ENCODE data around the gene ACY1.

The ACY1 gene

DNA sequence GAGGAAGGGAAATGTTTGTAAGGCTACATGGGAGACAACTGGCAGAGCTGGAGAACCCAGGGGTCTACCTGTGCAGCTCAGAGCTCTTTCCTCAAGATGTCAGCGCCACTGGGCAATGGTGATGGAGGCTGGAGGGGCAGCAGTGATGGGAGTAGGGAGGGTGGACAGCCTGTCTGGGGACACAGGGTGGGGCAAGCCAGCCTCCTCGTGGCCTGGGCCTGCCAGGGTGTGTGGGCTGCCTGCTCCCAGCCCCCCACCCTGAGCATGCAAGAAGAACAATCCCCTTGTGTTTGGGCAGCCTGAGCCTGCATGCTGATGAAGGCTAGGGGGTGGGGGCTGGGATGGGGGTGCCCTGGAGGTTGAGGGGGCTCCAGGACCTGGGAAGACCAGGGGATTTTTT, 17.3 kb upstream of the ACY1 start:
- DNase-seq (ENCODE audit: low spot score): no peak
- Mint-ChIP-seq H3K4me1 (ENCODE audit: low read depth) (peaks cover 8% of the 10 kb centered on the region), H3K36me3 (ENCODE audit: low read depth) (peaks cover 3% of the 10 kb centered on the region), H3K27ac (peak overlapping the region; percentile 41), H3K4me3 (peak overlapping the region; percentile 82), H3K27me3 (ENCODE audit: low read depth) (peaks cover 2% of the 10 kb centered on the region), H3K9me3 (no peaks in the 10 kb centered on the region)

DNA sequence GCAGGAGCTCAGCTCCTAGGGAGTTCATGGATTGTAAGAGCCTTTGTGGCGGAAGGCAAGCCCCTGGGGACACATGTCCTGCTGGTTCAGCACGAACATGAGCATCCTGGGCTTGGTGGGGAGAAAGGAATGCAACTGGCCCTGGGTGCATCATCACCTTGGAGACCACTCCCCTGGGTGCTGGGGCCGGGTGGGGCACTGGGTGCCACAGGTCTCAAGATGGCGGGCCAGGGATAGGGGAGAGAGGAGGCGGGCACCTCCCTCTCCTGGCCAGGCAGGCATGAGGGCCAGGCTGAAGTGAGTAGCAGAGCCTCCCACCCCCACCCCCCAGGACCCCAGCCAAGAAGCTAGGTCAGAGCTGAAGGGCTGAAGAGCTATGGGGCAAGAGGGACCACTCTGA, 16.8 kb upstream of the ACY1 start:
- H3K36me3 Mint-ChIP-seq (ENCODE audit: low read depth): peaks cover 3% of the 10 kb centered on the region
- no peak for DNase-seq (ENCODE audit: low spot score)
- peaks cover 8% of the 10 kb centered on the region for H3K4me1 Mint-ChIP-seq (ENCODE audit: low read depth)
- peak overlapping the region; percentile 82 for H3K4me3 Mint-ChIP-seq
- H3K9me3 Mint-ChIP-seq: no peaks in the 10 kb centered on the region
- peaks cover 2% of the 10 kb centered on the region for H3K27me3 Mint-ChIP-seq (ENCODE audit: low read depth)
- H3K27ac Mint-ChIP-seq: peak overlapping the region; percentile 59

DNA sequence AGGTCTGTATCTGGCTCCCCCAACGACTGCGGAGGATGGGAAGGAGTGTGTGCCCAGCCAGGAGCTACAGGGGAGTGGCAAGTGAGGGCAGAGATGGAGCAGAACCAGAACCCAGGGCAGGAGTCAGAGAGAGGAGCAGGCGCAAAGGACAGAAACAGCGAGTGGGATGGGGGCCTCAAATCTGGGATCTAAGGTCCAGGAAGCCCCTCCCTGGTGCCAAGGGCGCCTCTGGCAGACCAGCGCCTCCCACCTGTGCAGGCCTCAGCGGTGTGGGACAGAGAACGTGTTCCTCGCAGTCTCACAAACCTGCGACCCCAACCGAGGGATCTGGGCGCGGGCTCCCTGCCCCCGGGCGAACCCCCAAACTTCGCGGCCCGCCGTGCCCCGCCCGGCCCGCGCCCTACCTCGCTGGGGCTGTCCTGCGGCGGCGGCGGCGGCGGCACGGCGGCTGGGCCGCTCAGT, 16.4 kb upstream of the ACY1 start:
- H3K36me3 Mint-ChIP-seq (ENCODE audit: low read depth): peaks cover 3% of the 10 kb centered on the region
- H3K27me3 Mint-ChIP-seq (ENCODE audit: low read depth): peaks cover 2% of the 10 kb centered on the region
- H3K4me1 Mint-ChIP-seq (ENCODE audit: low read depth): peaks cover 8% of the 10 kb centered on the region
- H3K27ac Mint-ChIP-seq: peak overlapping the region; percentile 59
- no peaks in the 10 kb centered on the region for H3K9me3 Mint-ChIP-seq
- H3K4me3 Mint-ChIP-seq: peak overlapping the region; percentile 82
- no peak for DNase-seq (ENCODE audit: low spot score)

DNA sequence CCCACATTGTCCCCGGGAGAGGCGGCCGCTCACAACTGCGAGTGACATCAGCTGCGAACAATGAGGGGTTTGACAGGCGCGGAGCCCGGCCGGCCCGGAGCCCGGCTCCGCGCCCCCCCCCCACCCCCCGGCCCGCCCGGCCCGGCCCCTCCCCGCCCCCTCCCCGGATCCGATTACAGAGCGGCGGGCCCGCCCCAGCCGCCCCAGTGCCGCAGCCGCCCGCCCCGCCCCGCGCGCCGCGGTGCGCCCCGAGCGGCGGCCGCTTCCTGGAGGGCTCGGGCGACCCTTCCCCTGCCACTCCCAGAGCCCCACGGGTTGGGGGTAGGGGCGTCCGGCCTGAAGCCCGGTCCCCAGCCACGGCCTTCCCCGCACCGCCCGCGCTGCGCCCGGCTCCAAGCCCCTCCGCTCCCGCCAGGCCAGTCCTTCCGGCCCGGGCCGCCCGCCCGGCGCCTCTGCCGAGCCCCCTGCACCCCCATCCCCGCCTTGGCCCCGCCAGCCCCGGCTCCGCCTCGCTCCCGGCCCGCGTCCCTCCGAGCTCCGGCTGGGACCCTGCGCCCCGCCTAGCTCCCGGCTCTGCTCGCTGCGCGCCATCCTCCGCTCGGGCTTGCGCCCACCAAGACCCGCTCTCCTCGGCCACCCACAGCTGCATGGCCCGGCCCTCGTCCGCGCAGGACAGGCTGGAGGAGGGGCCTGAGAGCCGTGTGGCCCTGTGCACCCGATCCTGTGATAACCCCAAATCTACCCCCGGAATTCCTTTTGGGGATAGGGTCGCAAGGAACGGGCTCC, 15.8 kb upstream of the ACY1 start, which contains the start of gene PCBP4:
Gene PCBP4 (minus strand): TSS at position 71 of the 786 bp plus-strand sequence. CDS start 6,214 bp downstream, outside the sequence.
- Mint-ChIP-seq H3K4me1 (ENCODE audit: low read depth) (peaks cover 8% of the 10 kb centered on the region), H3K9me3 (no peaks in the 10 kb centered on the region), H3K36me3 (ENCODE audit: low read depth) (peaks cover 3% of the 10 kb centered on the region), H3K27me3 (ENCODE audit: low read depth) (peaks cover 2% of the 10 kb centered on the region), H3K4me3 (peak within 1 kb of the TSS; percentile 89), H3K27ac (peak within 1 kb of the TSS; percentile 79)
- DNase-seq (ENCODE audit: low spot score): peak; percentile 31

DNA sequence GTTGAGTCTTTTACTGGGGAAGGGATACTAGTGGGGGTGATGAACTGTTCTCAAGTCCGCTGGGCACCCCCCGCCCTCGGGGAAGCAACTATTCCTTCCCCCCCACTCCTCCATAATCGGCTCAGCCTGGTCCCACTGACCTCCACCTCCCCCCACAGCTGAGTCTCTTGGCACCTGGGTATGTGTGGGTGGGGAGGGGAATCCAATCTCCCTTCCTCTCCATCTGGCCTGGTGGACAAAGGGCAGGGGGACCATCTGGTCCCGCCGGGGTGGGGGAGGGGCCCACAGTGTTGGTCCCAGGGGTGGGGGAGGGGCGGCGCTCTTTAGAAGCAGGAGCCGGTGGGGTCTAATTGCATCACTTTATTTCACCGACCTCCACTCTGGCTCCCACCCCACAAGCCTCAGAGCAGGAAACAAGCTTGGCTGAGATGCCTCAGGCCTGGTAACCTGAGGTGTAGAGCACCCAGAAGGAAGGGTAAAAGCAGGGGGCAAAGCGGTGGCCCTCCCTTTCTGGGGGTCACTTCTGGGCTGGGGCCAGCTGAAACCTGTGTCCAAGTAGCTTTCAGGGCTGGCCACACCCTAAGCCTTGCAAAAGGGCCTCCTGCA, 15.1 kb upstream of the ACY1 start:
- Mint-ChIP-seq H3K9me3 (no peaks in the 10 kb centered on the region), H3K27me3 (ENCODE audit: low read depth) (peaks cover 2% of the 10 kb centered on the region), H3K36me3 (ENCODE audit: low read depth) (peaks cover 3% of the 10 kb centered on the region), H3K4me1 (ENCODE audit: low read depth) (peaks cover 8% of the 10 kb centered on the region), H3K4me3 (peak overlapping the region; percentile 89), H3K27ac (peak overlapping the region; percentile 79)
- DNase-seq (ENCODE audit: low spot score): no peak

DNA sequence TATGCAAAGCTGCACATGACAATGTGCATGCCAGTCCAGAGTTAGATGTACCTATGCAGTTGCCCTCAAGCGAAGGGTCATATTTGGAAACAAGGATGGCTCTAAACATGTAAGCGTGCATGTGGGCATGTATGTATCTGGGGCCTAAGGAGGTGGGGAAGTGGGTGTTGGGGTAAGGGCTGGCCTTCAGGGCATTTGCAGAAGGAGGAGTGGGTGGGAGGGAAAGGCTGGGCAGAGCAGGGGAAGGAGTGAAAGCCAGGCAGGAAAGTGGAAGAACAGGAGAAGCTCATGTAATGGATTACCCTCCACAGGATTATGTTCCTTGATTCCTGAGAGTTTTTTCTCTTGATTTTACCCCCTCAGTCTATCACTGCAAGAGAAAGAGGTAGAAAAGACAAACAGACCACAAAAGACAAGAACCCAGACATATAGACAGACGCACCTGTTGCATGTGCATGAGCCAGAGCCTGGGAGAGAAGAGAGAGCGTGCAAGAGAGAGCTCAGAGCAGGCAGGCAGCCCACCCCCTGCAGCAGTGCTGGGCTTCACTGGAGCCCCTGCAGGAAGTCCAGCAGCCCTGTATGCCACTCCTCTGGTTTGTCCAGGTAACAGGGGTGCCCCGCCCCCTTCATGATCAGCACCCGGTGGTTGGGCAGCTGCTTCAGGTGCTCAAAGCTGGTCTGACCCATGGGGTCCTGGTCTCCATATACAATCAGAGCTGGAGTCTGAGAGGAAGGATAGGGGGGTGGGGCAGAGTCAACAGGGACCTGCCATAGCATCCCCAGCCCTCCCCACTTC, 14.3 kb upstream of the ACY1 start:
- Mint-ChIP-seq H3K4me3 (peak overlapping the region; percentile 71), H3K27me3 (ENCODE audit: low read depth) (peaks cover 2% of the 10 kb centered on the region), H3K36me3 (ENCODE audit: low read depth) (peaks cover 4% of the 10 kb centered on the region), H3K4me1 (ENCODE audit: low read depth) (peaks cover 12% of the 10 kb centered on the region), H3K27ac (no peak overlapping the region), H3K9me3 (no peaks in the 10 kb centered on the region)
- DNase-seq (ENCODE audit: low spot score): no peak

DNA sequence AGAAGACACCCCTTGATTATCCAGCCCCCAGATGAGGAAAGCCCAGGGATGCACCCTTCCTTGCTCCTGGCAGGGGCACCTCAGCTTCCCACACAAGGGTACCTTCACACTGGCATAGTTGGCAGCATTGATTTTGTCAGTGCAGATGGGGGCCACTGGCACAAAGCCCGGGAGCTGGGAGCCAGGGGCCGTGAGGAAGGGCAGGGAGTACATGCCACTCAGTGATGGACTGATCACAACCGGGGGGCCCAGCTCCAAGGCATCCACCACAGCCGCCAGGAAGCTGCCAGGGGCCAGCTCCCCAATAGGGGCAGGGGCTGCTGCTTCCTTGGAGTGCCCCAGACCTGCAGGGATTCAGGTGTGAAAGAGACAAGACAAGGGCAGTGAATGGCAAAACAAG, 13.5 kb upstream of the ACY1 start:
- peaks cover 4% of the 10 kb centered on the region for H3K36me3 Mint-ChIP-seq (ENCODE audit: low read depth)
- peaks cover 18% of the 10 kb centered on the region for H3K4me1 Mint-ChIP-seq (ENCODE audit: low read depth)
- H3K27ac Mint-ChIP-seq: no peak overlapping the region
- no peaks in the 10 kb centered on the region for H3K9me3 Mint-ChIP-seq
- no peak for DNase-seq (ENCODE audit: low spot score)
- peaks cover 2% of the 10 kb centered on the region for H3K27me3 Mint-ChIP-seq (ENCODE audit: low read depth)
- H3K4me3 Mint-ChIP-seq: no peak overlapping the region

DNA sequence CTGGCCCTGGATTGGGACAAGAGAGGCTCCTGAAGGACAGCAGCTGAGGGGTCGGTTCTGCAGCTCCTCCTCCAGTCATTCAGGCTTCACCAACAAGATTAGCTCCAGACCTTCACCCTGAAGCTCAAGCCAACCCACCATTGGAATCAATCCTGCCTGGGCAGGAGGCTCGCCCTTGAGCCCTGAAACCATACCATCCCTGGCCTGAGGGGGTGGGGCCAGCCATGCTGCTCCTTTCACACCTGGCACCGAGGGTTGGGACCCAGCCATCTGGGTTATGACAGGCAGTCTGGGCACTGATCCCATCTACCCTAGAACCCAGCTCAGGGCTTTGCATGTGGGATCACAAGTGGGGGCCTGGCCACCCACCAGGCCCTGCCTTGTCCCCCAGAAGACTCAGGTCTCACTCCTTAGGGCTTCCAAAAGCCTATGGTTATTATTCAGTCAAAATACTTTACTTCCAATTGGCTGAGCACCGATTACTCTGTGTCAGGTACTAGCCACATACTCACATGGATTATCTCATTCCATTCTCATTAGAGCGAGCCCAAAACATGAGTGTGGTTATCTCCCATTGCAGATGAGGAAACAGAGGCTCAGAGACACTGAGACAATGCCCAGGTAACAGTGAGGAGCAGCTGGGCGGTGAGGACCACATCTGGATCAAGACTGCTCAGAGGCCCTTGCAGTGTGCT, 12.6 kb upstream of the ACY1 start:
- H3K36me3 Mint-ChIP-seq (ENCODE audit: low read depth): peaks cover 4% of the 10 kb centered on the region
- no peak overlapping the region for H3K27ac Mint-ChIP-seq
- no peak for DNase-seq (ENCODE audit: low spot score)
- no peak overlapping the region for H3K4me3 Mint-ChIP-seq
- no peaks in the 10 kb centered on the region for H3K9me3 Mint-ChIP-seq
- no peaks in the 10 kb centered on the region for H3K27me3 Mint-ChIP-seq (ENCODE audit: low read depth)
- H3K4me1 Mint-ChIP-seq (ENCODE audit: low read depth): peaks cover 24% of the 10 kb centered on the region

DNA sequence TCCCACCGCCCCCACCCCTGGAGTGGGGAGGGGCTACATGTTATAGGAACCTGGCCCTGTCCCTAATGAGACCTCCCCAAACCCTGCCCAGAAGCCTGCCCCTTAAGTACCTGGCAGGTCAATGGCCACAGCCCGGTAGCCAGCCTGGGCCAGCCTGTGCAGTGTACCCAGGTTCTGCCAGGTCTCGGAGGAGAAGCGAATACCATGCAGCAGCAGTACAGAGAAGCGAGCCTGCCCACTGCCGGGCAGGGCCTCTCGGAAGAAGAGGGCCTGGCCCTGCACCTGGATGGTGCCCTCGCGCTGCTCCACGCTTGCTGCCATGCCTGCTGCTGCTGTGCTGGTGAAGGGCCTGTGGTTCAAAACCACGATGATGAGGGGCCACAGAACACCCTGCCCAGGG, 12.0 kb upstream of the ACY1 start:
- Mint-ChIP-seq H3K4me1 (ENCODE audit: low read depth) (peaks cover 22% of the 10 kb centered on the region), H3K27ac (no peak overlapping the region), H3K27me3 (ENCODE audit: low read depth) (no peaks in the 10 kb centered on the region), H3K36me3 (ENCODE audit: low read depth) (peaks cover 4% of the 10 kb centered on the region), H3K9me3 (no peaks in the 10 kb centered on the region), H3K4me3 (no peak overlapping the region)
- DNase-seq (ENCODE audit: low spot score): no peak

DNA sequence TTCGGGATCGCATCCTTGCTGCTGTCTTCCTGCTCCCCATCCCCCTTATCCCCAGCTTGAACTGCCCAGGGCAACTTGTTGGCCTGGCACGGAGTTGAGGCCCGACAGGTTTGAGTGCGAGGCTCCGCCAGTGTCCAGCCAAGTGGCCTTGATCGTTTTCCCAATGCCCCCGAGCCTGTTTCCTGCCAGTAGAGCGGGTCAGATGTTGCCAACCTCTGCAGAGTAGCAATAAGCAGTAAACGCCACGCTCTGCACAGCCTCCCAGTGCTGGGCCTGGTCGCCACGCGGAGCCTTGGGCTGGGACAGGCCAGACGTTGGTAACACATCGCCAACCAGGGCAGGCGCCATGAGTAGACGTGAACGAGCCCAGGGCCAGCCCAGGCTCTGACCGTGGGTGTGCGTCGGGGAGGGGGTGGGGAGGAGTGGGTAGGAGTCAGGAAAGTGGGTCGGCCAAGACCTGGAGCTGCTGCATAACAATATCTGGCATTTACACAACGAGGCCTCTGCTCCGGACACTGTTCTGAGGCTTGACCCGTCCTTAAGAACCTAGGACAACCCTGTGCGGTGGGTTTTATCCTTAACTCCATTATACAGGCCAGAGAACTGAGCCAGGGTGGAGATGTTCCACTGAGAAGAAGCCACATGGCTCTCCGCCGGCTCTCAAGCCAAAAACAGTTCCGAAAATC, 8.9 kb upstream of the ACY1 start:
- peak overlapping the region; percentile 84 for H3K27ac Mint-ChIP-seq
- DNase-seq (ENCODE audit: low spot score): no peak
- H3K9me3 Mint-ChIP-seq: no peaks in the 10 kb centered on the region
- peak overlapping the region; percentile 98 for H3K4me3 Mint-ChIP-seq
- no peaks in the 10 kb centered on the region for H3K27me3 Mint-ChIP-seq (ENCODE audit: low read depth)
- peaks cover 2% of the 10 kb centered on the region for H3K36me3 Mint-ChIP-seq (ENCODE audit: low read depth)
- H3K4me1 Mint-ChIP-seq (ENCODE audit: low read depth): peaks cover 24% of the 10 kb centered on the region

DNA sequence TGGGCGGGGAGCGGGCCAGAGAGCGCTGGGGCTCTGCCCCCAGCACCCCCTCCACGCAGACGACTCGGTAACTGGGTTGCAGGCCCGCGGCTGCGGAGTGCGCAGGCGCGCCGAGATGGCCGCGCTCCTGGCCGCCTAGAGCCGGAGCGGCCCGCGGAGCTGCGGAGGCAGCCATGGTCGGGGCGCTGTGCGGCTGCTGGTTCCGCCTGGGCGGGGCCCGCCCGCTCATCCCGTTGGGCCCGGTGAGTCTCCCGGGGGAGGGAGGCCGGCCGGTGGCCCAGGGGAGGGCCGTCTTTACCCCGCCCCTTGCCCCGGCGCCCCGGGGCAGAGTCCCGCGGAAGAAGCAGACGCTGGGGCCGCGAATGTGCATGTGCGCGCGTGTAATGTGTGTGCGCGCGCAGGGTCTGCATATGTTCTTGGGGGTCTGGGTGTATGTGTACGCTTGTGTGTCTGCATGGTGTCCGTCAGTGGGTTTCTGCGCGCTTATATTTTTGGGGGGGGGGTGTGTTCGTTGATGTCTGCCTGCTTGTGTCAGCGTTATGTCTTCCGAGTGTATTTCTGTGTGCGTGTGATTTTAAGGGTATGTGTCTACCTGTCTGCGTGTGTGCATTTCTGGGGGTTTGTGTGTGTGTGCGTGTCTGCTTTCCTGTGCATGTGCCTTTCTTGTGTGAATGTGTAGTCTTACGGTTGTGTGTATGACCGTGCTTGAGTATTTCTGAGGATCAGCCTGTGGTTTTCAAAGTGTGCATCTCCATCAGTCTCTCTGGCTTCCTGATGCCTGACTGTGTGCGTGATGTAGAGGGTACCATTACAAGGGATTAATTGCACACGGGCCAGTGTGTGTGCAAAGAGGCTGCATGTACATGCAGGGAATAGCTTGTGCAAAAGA, 8.1 kb upstream of the ACY1 start, which contains the start of gene ABHD14A:
Gene ABHD14A (plus strand): TSS at position 102 of the 889 bp plus-strand sequence. CDS start 72 bp downstream, at position 174.
- Mint-ChIP-seq H3K4me1 (ENCODE audit: low read depth) (peaks cover 24% of the 10 kb centered on the region), H3K27me3 (ENCODE audit: low read depth) (no peaks in the 10 kb centered on the region), H3K36me3 (ENCODE audit: low read depth) (peaks cover 2% of the 10 kb centered on the region), H3K4me3 (peak within 1 kb of the TSS; percentile 98), H3K27ac (peak within 1 kb of the TSS; percentile 91), H3K9me3 (no peaks in the 10 kb centered on the region)
- peak; percentile 83 for DNase-seq (ENCODE audit: low spot score)

DNA sequence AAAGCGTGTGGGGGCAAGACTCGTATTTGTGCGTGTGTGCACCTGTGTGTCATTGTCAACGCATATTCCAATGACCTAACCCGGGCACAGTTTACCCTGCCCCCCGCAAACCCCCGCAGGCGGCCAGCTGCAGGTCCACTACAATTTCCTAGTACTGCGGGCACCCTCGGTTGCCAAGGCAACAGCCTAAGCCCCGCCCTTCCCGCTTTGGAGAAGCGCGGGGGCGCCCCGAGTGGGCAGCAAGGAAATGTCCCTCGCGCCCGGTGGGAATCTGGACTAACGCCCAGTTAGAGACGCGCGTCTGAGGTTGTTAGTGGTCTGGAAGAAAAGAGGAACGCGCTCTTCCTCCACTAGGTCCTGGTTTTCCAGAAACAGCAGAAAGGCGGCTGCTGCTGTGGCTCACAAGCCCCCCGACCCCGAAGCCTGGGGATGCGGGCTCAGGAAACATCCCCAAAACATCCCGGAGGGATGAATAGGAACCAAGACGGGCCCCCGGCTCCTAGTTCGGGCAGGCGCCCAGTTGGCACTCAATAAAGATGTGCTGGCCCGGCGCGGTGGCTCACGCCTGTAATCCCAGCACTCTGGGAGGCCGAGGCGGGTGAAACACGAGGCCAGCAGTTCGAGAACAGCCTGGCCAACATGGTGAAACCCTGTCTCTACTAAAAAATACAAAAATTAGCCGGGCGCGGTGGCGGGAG, 7.3 kb upstream of the ACY1 start:
- peaks cover 26% of the 10 kb centered on the region for H3K4me1 Mint-ChIP-seq (ENCODE audit: low read depth)
- H3K36me3 Mint-ChIP-seq (ENCODE audit: low read depth): peaks cover 3% of the 10 kb centered on the region
- peak overlapping the region; percentile 91 for H3K27ac Mint-ChIP-seq
- H3K4me3 Mint-ChIP-seq: peak overlapping the region; percentile 96
- H3K27me3 Mint-ChIP-seq (ENCODE audit: low read depth): no peaks in the 10 kb centered on the region
- no peak for DNase-seq (ENCODE audit: low spot score)
- no peaks in the 10 kb centered on the region for H3K9me3 Mint-ChIP-seq

Measured in T-helper 2 cell treated with Interferon-gamma antibody and Interleukin-4, amounts not matched to agents 5 μg/mL and 100 μg/mL, for 36 hours (primary cell).